H9 (cell line): Measurements from ENCODE around the gene BCKDHA. TPM values are rescaled to one million over a fixed set of nuclear protein-coding genes. Genes with fewer than 3 reads are reported as not detected.

ENCODE experiments used
- DNase-seq: peaks from one replicate; pipeline ENCODE4 v3.0.0-alpha.2; 2017
- H2AFZ ChIP-seq: one replicate; pipeline ENCODE4 v1.6.1; 2013; ENCODE audit warnings: mild to moderate bottlenecking, low read length, control low read depth, moderate library complexity
- H2AK5ac ChIP-seq: 2 replicates; pipeline ENCODE4 v1.6.1; 2013; ENCODE audit warnings: low read length, control low read depth, mixed read lengths; ENCODE audit not compliant: insufficient read length
- H2BK120ac ChIP-seq: one replicate; pipeline ENCODE4 v1.6.1; 2013; ENCODE audit warnings: low read depth, mild to moderate bottlenecking, low read length, control low read depth, inconsistent platforms; ENCODE audit not compliant: poor library complexity, severe bottlenecking
- H2BK12ac ChIP-seq: 2 replicates; pipeline ENCODE4 v1.6.1; 2013; ENCODE audit warnings: low read length, control low read depth, mixed read lengths, low read depth; ENCODE audit not compliant: insufficient read length
- H2BK15ac ChIP-seq: 2 replicates; pipeline ENCODE4 v1.6.1; 2013; ENCODE audit warnings: low read depth, low read length, control low read depth
- H2BK20ac ChIP-seq: one replicate; pipeline ENCODE4 v1.6.1; 2013; ENCODE audit warnings: low read depth, mild to moderate bottlenecking, low read length, control low read depth, inconsistent platforms; ENCODE audit not compliant: poor library complexity, severe bottlenecking
- H2BK5ac ChIP-seq: 2 replicates; pipeline ENCODE4 v1.6.1; 2013; ENCODE audit warnings: low read length, control low read depth, mixed read lengths; ENCODE audit not compliant: insufficient read length
- H3K14ac ChIP-seq: 2 replicates; pipeline ENCODE4 v1.6.1; 2013; ENCODE audit warnings: low read length, control low read depth; ENCODE audit not compliant: insufficient read depth
- H3K18ac ChIP-seq: 2 replicates; pipeline ENCODE4 v1.6.1; 2013; ENCODE audit warnings: low read depth, mild to moderate bottlenecking, mixed read lengths, low read length, control low read depth; ENCODE audit not compliant: insufficient read length
- H3K23ac ChIP-seq: 2 replicates; pipeline ENCODE4 v1.6.1; 2013; ENCODE audit warnings: low read length, control low read depth, mixed read lengths, low read depth; ENCODE audit not compliant: insufficient read length
- H3K23me2 ChIP-seq: 2 replicates; pipeline ENCODE4 v1.6.1; 2013; ENCODE audit warnings: low read depth, mild to moderate bottlenecking, mixed read lengths, low read length, control low read depth; ENCODE audit not compliant: insufficient read length, poor library complexity, severe bottlenecking
- H3K27ac ChIP-seq: 2 replicates; pipeline ENCODE4 v1.5.1; 2013; ENCODE audit warnings: low read length, control low read depth, mixed read lengths, low read depth; ENCODE audit not compliant: insufficient read length
- H3K27me3 ChIP-seq: 2 replicates; pipeline ENCODE4 v1.6.1; 2013; ENCODE audit warnings: low read length, control low read depth, inconsistent platforms; ENCODE audit not compliant: insufficient read depth
- H3K4ac ChIP-seq: 2 replicates; pipeline ENCODE4 v1.6.1; 2013; ENCODE audit warnings: low read depth, mild to moderate bottlenecking, control low read depth, inconsistent platforms, low read length, moderate library complexity
- H3K4me1 ChIP-seq: 2 replicates; pipeline ENCODE4 v1.6.1; 2013; ENCODE audit warnings: low read length, control low read depth, inconsistent platforms; ENCODE audit not compliant: insufficient read depth
- H3K4me2 ChIP-seq: 2 replicates; pipeline ENCODE4 v1.6.1; 2013; ENCODE audit warnings: low read length, control low read depth, mixed read lengths; ENCODE audit not compliant: insufficient read length, insufficient read depth
- H3K56ac ChIP-seq: 2 replicates; pipeline ENCODE4 v1.6.1; 2013; ENCODE audit warnings: low read depth, mild to moderate bottlenecking, mixed read lengths, low read length, control low read depth; ENCODE audit not compliant: insufficient read length
- H3K79me1 ChIP-seq: 2 replicates; pipeline ENCODE4 v1.6.1; 2013; ENCODE audit warnings: low read depth, mild to moderate bottlenecking, moderate library complexity, low read length, control low read depth, inconsistent platforms; ENCODE audit not compliant: insufficient read depth, poor library complexity, severe bottlenecking
- H3K79me2 ChIP-seq: 2 replicates; pipeline ENCODE4 v1.6.1; 2013; ENCODE audit warnings: low read length, control low read depth, inconsistent platforms; ENCODE audit not compliant: insufficient read depth
- H3K9ac ChIP-seq: 2 replicates; pipeline ENCODE4 v1.6.1; 2013; ENCODE audit warnings: low read length, control low read depth, mixed read lengths; ENCODE audit not compliant: insufficient read length; ENCODE audit errors: extremely low read depth
- H3K9me3 ChIP-seq: one replicate; pipeline ENCODE4 v1.6.1; 2013; ENCODE audit warnings: low read depth, low read length, inconsistent platforms; ENCODE audit not compliant: control insufficient read depth
- H3T11ph ChIP-seq: one replicate; pipeline ENCODE4 v1.6.1; 2013; ENCODE audit warnings: mild to moderate bottlenecking, low read length, control low read depth, inconsistent platforms
- H4K20me1 ChIP-seq: one replicate; pipeline ENCODE4 v1.6.1; 2013; ENCODE audit not compliant: control insufficient read depth, insufficient read length, insufficient read depth
- H4K5ac ChIP-seq: 2 replicates; pipeline ENCODE4 v1.6.1; 2013; ENCODE audit warnings: low read depth, mild to moderate bottlenecking, mixed read lengths, low read length, control low read depth; ENCODE audit not compliant: insufficient read length
- H4K8ac ChIP-seq: replicated peaks from 2 replicates; pipeline ENCODE4 v1.6.1; 2013; ENCODE audit warnings: low read length, control low read depth, mixed read lengths, low read depth; ENCODE audit not compliant: insufficient read length
- H4K91ac ChIP-seq: 2 replicates; pipeline ENCODE4 v1.6.1; 2013; ENCODE audit warnings: low read depth, mild to moderate bottlenecking, moderate library complexity, mixed read lengths, low read length, control low read depth; ENCODE audit not compliant: insufficient read length
- H3K27ac Mint-ChIP-seq, 3 experiments: 2 replicates in 2 of 3; 3 replicates in 1 of 3; pipeline ENCODE4 v1.8.0; 2020 to 2021; ENCODE audit warnings: mixed read lengths in 3 of 3, mild to moderate bottlenecking in 1 of 3, moderate library complexity in 1 of 3
- H3K27me3 Mint-ChIP-seq: 2 replicates; pipeline ENCODE4 v1.8.0; 2021; ENCODE audit warnings: low read depth, mild to moderate bottlenecking, moderate library complexity, mixed read lengths
- H3K36me3 Mint-ChIP-seq, 3 experiments: 2 replicates in 2 of 3; 3 replicates in 1 of 3; pipeline ENCODE4 v1.8.0; 2020 to 2021; ENCODE audit warnings: low read depth in 3 of 3, mixed read lengths in 3 of 3; ENCODE audit not compliant: insufficient read depth in 1 of 3
- H3K4me1 Mint-ChIP-seq, 2 experiments: 2 replicates each; pipeline ENCODE4 v1.8.0; 2020; ENCODE audit warnings: mixed read lengths in 2 of 2
- H3K4me3 Mint-ChIP-seq, 2 experiments: 2 replicates in 1 of 2; 3 replicates in 1 of 2; pipeline ENCODE4 v1.8.0; 2020 to 2021; ENCODE audit warnings: mild to moderate bottlenecking in 2 of 2, mixed read lengths in 2 of 2, moderate library complexity in 1 of 2
- H3K9me3 Mint-ChIP-seq, 2 experiments: 2 replicates in 1 of 2; 3 replicates in 1 of 2; pipeline ENCODE4 v1.8.0; 2020; ENCODE audit warnings: mild to moderate bottlenecking in 2 of 2, mixed read lengths in 2 of 2, moderate library complexity in 1 of 2
- WGBS: extraction: QIAGEN DNeasy Blood & Tissue Kit; methylation state at CpG from one replicate; pipeline ENCODE4 v1.1.7; 2013; ENCODE audit warnings: missing lambda C conversion rate, low lambda C conversion rate, mixed read lengths; ENCODE audit not compliant: insufficient read length; ENCODE audit errors: extremely low coverage; 5-methylcytosine and 5-hydroxymethylcytosine counted together
- total RNA-seq: library from RNA; stranded (reverse); gene quantifications from 2 replicates; pipeline ENCODE4 v1.2.1, GENCODE V29; 2021
- TF ChIP-seq, protein P1 (sequence below): fragments of 200-600 bp; sonication (generic); conservative IDR thresholded peaks from 3 replicates; pipeline ENCODE4 v1.8.0; 2021; ENCODE audit warnings: antibody characterized with exemption, mild to moderate bottlenecking

BCKDHA gene
- total RNA-seq, 1 experiment from 2014 or later = 21.1 TPM

GRCh38 chr19:41412953-41413352 is 15.3 kb downstream of the BCKDHA start:
- no peak overlapping the region for H4K5ac ChIP-seq
- H3K4me3 Mint-ChIP-seq = no peak overlapping the region
- no CpG with 5 or more reads among the region's 5 CpGs for WGBS
- no peak overlapping the region for H3K9ac ChIP-seq
- H3K79me2 ChIP-seq = no peaks in the 10 kb centered on the region
- no peak overlapping the region for H3K27ac ChIP-seq
- no peak overlapping the region for H2BK5ac ChIP-seq
- H4K91ac ChIP-seq = no peak overlapping the region
- peaks cover 0 to 6% of the 10 kb centered on the region in 2 experiments; a peak in 2 of 4 replicates for H3K4me1 Mint-ChIP-seq
- H3T11ph ChIP-seq = no peak overlapping the region
- no peak overlapping the region for H3K56ac ChIP-seq
- no peak overlapping the region for H3K18ac ChIP-seq
- no peak overlapping the region for H2BK20ac ChIP-seq
- no peaks in the 10 kb centered on the region for H3K9me3 Mint-ChIP-seq
- no peak overlapping the region for H2BK12ac ChIP-seq
- no peaks in the 10 kb centered on the region for H4K20me1 ChIP-seq
- H3K23ac ChIP-seq = no peak overlapping the region
- H3K79me1 ChIP-seq = no peaks in the 10 kb centered on the region
- no peak overlapping the region for H3K27ac Mint-ChIP-seq
- no peaks in the 10 kb centered on the region for H3K9me3 ChIP-seq
- no peak for DNase-seq
- H3K27me3 ChIP-seq = no peaks in the 10 kb centered on the region
- H2BK120ac ChIP-seq = no peak overlapping the region
- H2AK5ac ChIP-seq = no peak overlapping the region
- no peaks in the 10 kb centered on the region; the same call in 1 of the 2 replicates for H3K27me3 Mint-ChIP-seq
- no peak overlapping the region for H3K4ac ChIP-seq
- TF ChIP-seq, protein P1, sequence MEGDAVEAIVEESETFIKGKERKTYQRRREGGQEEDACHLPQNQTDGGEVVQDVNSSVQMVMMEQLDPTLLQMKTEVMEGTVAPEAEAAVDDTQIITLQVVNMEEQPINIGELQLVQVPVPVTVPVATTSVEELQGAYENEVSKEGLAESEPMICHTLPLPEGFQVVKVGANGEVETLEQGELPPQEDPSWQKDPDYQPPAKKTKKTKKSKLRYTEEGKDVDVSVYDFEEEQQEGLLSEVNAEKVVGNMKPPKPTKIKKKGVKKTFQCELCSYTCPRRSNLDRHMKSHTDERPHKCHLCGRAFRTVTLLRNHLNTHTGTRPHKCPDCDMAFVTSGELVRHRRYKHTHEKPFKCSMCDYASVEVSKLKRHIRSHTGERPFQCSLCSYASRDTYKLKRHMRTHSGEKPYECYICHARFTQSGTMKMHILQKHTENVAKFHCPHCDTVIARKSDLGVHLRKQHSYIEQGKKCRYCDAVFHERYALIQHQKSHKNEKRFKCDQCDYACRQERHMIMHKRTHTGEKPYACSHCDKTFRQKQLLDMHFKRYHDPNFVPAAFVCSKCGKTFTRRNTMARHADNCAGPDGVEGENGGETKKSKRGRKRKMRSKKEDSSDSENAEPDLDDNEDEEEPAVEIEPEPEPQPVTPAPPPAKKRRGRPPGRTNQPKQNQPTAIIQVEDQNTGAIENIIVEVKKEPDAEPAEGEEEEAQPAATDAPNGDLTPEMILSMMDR = no peak
- peaks cover 2 to 27% (median 20%) of the 10 kb centered on the region in 3 experiments; a peak in 6 of 7 replicates for H3K36me3 Mint-ChIP-seq
- no peak overlapping the region for H3K14ac ChIP-seq
- no peaks in the 10 kb centered on the region; the same call in 1 of the 2 replicates for H3K4me1 ChIP-seq
- H3K23me2 ChIP-seq = peaks cover 4% of the 10 kb centered on the region
- no peak overlapping the region for H2AFZ ChIP-seq
- no peak overlapping the region for H2BK15ac ChIP-seq
- H3K4me2 ChIP-seq = no peak overlapping the region
- H4K8ac ChIP-seq = no peak overlapping the region
